Activated T-helper 1 cell treated with anti-CD3 and anti-CD28 coated beads, Interleukin-2, amount 50 U/mL, for 16 hours (primary cell): Measurements from ENCODE around the gene PLXNB1.

Source experiments
- DNase-seq, 2 donors: peaks; one replicate each; pipeline ENCODE4 v3.0.0-alpha.2; 2020; ENCODE audit warnings: low read depth in 1 of 2, low spot score in 1 of 2

The PLXNB1 gene

DNA sequence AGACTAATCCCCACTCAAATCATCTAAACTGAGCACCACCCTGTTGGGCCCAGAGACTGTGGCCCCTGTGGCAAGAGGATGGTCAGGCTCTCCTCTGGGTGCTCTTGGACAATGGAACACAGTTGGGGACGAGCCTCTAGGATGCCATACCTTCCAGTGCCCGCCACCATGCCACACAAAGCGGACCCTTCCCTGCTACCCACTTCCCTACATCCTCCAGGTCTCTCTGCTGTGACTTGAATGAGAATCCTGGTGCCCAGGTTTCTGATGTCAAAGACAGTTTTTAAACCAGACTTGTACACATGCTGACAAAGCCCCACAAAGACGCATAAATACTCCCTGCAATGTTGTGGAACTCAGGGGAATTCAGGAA is 5.3 kb upstream of the PLXNB1 start:
- DNase-seq = no peak

DNA sequence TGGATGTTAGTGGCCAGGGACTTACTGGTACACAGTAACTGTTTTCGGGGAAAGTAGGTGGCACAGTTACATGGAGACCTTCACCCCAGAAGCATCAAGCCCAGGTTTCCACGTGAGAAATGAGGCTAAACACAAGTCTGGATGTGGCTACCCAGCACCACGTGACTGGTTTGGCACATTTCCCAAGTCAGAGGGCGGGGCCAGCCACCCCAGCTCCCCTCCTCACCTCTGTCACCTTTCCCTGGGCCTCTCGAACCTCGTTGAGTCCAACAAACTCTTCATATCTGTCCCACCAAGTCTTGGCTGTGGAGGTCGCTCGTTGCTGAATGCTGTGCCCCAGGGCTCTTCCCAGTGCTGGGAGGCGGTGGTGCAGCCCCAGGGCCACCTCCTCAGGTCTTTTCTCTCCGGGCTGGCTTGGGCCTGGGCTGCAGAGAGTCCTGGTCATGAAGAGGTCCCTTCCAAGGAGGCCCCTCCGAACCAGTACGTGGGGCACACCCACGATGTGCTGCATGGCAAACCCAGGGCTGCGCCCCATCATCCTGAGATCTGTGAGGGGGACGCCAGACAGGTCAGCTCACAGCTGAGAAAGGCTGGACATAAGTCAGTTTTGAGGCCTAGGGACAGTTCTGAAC is 4.8 kb upstream of the PLXNB1 start:
- no peak for DNase-seq

DNA sequence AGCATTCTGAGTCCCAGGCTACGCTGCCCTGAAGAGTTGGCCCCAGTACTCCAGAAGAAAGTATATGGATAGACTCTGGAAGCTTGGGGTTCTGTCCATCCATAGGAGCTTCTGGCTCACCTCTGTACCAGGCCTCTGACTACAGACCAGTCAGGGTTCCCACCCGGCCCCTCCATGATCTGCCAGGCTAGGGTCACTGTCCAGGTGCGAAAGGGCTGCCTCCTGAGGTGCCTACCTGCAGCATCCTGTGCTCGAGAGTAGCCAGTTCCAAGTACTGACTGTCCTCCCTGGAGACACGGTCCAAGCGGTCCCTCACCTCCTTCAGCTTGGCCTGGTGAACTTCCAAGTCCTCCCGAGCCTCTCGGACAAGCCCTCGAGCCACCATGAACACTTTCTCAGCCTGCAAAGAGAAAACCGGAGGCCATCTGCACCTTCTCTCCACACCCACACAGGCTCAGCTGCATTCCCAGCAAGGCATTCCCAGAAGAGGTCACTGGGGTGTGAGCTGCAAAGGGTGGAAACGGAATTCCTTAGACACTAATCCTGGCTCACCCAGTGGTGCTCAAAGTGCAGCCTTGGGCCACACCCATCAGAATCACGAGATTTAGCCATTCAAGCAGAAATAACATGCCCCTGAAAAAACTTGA is 3.7 kb upstream of the PLXNB1 start:
- no peak for DNase-seq

DNA sequence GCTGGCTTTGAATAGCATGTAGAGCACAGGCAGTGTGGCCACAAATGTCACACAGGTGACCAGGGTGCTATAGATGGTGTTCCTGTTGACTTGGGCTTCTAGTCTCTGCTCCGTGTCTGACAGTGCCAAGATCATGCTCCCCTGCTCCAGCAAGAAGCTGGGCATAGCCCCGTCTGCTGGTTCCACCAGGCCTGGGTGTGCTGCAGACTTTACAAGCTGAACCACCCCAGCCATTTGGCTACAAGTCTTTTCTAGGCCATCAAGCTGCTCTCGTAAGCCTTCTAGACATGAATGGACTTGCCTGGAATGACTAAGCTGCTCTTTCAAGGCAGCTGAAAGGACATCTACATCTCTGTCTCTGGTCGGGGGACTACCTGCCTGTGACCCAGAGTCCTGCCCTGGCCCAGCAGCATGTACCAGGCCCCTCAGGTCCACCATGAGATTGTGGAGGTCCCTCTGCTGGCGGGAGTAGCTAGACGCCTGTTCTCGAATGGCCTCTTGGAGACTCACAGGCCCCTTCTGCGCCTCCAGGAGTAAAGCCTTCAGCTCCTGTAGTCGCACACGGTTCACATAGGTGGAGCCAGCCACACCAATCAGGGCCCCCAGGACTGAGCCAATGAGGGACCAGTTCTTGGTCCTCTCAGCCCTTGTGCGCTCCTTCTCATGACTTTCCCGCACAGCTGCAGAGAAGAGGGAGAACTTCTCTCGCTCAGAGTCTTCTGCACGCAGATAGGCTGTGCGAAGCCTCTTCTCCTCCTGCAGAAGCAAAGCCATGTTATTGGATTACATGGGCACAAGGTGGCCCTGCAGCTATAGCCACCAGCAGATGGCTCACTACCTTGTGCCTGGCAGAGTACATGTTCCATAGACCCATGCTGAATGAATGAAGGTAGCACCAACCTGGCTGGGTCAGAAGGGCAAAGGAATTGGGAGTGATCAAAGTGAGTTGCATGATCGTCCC is 2.8 kb upstream of the PLXNB1 start:
- no peak for DNase-seq

GRCh38 chr3:48431224-48432029 is 1.5 kb upstream of the PLXNB1 start:
- DNase-seq = no peak

DNA sequence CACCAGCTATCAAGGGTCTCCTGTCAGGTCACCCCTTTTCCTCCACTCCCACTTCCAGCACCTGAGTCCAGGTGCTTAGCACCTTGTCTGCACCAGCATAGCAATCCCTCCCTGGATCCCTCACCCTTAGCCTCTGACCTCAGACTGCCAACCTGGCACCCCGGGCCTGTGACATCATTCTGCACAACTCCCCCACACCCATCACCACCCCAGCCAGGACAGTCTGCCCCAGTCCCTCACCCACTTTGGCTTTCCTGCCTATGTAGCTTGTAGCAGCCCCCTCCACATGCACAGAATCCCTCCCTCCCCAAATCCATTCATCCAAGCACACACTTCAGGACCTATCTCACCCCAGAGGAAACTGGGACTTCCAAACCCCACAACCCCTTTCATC is 819 bp upstream of the PLXNB1 start:
- no peak for DNase-seq

DNA sequence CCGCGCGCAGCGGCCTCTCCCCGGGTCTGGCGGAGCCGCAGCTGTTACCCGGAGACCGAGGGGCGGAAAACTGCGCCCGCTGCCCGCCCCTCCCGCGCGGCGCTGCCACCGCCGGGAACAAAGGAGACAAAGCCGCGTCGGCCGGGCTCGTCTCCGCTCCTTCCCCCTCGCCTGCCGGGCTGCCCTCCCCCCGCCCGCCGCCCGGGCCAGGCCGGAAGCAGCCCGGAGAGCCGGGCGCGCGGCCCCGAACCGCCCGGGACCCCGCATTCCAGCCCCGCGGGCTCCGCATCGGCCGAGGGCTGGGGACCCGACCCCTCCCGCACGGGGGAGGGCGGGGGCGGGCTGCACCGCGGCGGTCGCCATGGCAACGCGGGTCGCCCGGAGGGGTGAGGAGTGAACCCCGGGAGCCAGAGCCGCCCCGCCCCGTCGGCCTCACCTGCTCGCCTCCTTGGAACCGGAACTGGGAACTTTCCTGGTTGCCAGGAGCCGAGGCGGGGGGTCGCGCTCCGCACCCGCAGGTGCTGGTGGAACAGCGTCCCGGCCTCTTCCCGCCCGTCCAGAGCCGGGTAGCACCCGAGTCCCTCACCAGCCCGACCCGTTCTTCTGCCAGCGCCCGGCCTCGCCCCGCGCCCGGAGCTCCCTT is 448 bp downstream of the PLXNB1 start:
- peak; percentile 20 to 52 for DNase-seq

DNA sequence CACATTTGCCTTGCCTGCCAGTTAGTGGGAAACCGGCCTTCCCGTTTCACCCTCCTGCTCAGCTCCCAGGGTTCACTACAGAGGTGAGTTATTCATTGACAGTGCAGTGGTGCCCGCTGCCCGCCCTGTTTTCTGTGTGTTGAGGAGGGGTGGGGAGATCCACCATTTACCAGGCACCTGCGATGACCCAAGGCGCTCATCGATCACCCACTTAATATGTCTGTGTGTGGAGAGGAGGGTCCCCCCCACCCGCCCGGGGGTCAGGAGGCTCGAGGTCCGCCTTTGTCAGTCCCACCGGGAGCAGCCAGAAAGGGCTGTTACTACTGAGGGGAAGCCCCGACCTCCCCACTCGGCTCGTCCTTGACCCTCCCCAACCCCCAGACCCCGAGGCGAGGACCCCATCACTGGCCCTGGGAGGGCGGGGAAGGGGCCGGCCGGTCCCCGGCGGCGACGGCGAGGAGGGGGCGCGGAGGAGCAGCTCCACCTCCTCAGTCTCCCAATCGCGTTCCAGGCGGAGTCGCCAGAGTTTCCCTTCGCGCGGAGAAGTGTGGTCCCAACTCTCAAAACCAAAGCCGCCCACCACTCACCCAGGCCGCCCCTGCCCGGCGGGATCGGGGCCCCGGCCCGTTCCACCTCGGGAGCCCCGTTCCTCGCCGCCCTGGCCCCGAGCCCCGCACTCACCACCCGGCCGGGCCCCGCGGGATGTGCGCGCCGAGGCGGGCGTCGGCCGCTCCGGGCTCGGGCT is 1.1 kb downstream of the PLXNB1 start:
- no peak for DNase-seq

DNA sequence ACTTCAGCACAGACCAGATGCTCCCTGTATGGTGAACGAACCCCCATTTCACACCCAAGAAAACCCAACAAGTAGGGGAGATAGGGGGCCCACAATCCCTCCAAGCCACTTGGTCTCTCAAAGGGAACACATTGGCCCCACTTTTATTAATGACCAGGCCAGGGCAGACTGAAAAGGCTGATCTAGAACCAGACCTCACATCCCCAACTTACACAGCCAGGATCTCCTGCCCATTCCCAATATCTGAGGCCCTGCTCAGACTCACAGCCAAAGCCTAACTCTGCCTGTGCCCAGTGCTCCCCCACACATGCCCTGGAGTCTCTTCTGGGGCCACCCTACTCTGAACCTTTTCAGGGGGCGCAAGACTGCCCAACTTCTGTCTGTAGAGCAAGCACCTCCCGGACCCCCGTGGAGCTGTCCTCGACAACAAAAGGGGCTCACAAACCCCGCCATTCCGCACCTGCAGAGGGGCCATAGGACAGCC is 1.8 kb downstream of the PLXNB1 start:
- no peak for DNase-seq

DNA sequence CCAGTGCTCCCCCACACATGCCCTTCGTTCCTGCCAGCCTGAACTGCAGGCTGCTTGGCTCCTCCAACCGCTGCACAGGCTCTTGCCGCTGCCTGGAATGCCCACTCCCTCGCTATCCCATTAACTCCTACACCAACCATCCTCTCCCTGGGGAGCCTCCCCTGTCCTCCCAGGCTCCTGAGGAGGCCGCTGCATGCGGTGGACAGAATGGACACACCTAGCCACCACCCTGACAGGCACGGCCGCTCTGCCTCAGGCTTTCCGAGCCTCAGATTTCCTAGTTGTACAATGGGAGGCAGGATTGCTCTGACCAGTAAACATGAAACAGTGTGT is 2.3 kb downstream of the PLXNB1 start:
- no peak for DNase-seq

GRCh38 chr3:48426944-48427629 is 2.8 kb downstream of the PLXNB1 start:
- DNase-seq = no peak

- DNase-seq = no peak
Observed at GRCh38 chr3:48426401-48426909, 3.4 kb downstream of the PLXNB1 start.

DNA sequence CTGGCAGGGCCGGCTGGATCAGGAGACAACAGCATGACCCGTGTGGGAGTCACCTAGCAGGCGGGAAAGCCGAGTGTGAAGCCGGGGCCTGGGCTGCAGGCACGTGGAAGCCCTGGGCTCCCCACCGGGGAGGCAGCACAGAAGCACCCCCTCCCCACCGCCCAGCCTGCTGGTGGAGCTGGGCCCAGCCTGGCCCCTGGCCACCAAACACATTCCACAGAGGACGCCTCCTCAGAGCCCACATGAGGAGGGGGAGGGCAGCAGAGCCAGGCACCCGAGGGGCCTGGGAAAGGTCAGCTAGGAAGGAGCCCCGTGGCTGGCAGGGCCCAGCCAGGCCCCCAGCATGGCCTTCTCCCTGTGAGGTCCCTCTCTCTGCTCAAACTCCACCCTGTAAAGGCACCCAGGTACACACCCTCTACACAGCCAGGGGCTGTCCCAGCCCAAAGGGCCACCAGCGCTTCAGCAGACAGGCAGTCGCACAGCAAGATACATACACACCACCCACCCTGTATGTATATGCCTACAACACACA is 4.5 kb downstream of the PLXNB1 start:
- no peak for DNase-seq

DNA sequence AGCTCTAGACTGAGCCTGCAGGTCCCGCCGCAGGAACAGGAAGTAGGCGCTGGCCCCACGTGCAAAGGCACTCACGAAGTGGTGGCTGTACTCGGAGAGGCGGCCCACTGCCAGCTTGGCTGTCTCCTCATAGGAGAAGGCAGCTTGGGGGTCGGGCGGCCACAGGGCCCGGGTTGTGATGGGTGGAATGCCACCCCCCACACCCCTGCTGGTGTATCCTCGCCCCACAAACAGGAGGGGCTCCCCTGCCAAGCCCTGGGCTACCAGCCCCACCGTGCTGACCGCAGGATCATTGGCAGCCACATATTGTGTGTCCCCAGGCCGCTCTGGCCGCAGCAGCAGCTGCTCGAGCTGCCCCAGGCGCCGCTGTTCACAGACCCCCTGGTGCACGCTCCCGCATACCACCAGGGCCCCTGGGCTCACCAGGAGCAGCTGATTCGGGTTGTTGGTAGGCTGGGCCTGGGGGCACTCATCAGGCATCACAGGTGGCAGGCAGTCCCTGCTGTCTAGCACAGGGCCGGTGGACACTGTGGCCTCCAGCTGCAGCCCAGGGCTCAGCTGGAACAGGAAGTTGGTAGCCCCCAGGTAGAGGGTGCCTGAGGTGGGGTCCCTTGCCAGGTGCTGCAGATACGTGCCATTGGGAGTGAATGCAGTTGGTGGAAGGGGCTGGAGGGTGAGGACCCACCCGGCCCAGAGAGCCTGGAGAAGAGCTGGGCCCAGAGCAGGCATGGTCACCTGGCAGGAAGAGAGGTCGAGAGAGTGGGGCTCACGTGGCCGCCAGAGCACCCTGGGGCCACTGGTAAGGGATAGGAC is 5.8 kb downstream of the PLXNB1 start:
- DNase-seq = no peak

DNA sequence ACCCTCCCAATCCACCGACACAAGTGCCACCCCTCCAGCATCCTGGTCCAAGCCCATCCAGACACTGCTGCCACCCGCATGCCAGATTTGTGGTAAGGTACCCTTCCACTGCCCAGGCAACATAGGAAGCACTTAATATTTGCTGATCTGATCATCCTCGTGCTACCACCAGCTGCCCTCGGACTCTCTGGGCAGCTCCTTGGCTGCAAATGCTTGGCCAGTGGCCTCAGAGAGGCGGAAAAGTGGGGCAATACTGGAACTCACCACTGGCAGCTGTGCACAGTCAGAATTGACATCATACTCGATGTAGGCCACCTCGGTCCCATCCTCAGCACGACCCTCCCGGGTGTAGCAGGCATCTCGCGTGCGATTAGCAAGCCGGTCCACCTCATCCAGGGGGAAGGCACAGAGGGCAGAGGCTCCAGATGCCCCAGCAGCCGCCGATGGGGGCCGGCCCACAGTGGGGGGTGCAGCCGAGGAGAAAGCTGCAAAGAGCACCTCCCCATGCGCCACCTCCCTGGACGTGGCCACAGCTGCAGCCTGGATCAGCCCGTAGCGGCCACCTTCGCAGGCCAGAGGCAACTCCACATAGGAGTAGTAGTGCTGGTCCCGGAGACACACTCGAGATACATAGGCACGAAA is 6.5 kb downstream of the PLXNB1 start:
- no peak for DNase-seq

- no peak for DNase-seq
Observed at GRCh38 chr3:48422681-48423080, 7.2 kb downstream of the PLXNB1 start.

DNA sequence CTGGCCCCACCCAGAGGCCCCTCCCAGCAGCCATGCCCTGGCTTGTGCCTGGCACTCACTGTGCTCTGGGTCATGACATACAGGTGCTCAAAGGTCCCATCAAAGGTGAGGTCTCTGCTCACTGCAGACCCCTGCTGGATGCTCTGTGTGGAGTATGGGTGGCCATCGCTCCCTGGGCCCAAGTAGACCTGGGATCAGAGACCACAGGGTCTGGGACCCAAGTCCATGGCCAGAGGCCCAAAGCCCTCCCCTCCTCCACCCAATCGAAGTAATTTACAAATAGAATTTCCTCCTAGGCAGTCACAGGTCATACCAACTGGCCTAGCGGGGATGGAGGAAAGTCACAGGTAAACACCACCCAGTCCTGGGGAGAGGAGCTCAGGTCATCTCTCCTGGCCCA is 7.6 kb downstream of the PLXNB1 start:
- DNase-seq = no peak

GRCh38 chr3:48420561-48420960 is 9.3 kb downstream of the PLXNB1 start:
- no peak for DNase-seq
